K562 (cell line): ENCODE data around the gene PRMT7. TPM values are rescaled to one million over a fixed set of nuclear protein-coding genes. Genes with fewer than 3 reads are reported as not detected.

Experiments used
- C11orf30 ChIP-seq: fragments of 450-650 bp; IDR thresholded peaks from 2 replicates; pipeline ENCODE4 v1.6.1; 2016; ENCODE audit warnings: low read depth, mild to moderate bottlenecking
- RB1 ChIP-seq: fragments of 450-650 bp; IDR thresholded peaks from 2 replicates; pipeline ENCODE4 v1.6.1; 2017; ENCODE audit warnings: low read depth, mild to moderate bottlenecking
- SRSF3 ChIP-seq: fragments of 200-400 bp; formaldehyde crosslinking; IDR thresholded peaks from 2 replicates; pipeline ENCODE4 v1.6.1; 2016; ENCODE audit warnings: mild to moderate bottlenecking, low read length, moderate library complexity; ENCODE audit not compliant: insufficient read depth
- ZC3H4 ChIP-seq: sonication (generic); formaldehyde crosslinking; IDR thresholded peaks from 2 replicates; pipeline ENCODE4 v1.9.0; 2021; ENCODE audit warnings: missing genetic modification reagents, borderline replicate concordance
- ZNF174 ChIP-seq: fragments of 250-450 bp; sonication (Bioruptor Pico); IDR thresholded peaks from 2 replicates; pipeline ENCODE4 v1.4.0; 2020; ENCODE audit warnings: mild to moderate bottlenecking
- ZNF354B ChIP-seq: fragments of 250-450 bp; sonication (Bioruptor Pico); IDR thresholded peaks from 2 replicates; pipeline ENCODE4 v1.4.0; 2020
- ZSCAN29 ChIP-seq: fragments of 450-650 bp; IDR thresholded peaks from 2 replicates; pipeline ENCODE4 v1.6.1; 2017
- polyA plus RNA-seq, 8 experiments: library from polyadenylated mRNA; depleted of rRNA in 4 of 8; stranded (reverse) in 5 of 8; unstranded in 3 of 8; fragments of >200 nt; fragmentation: Nextera tagmentation in 2 of 8; fragmentation: Illumina TruSeq in 1 of 8; extraction: Ambion mirVana in 2 of 8; extraction: Trizol in 1 of 8; gene quantifications; 2 replicates each; pipeline versions ENCODE4 v1.2.1 to v1.2.3, GENCODE V29; 2011 to 2014; ENCODE audit warnings: inconsistent platforms in 1 of 8, missing spikeins in 1 of 8
- total RNA-seq, 7 experiments: library from RNA; depleted of rRNA in 6 of 7; stranded (reverse); fragments of >200 nt in 6 of 7; fragmentation: Illumina TruSeq in 2 of 7; extraction: Trizol in 2 of 7; gene quantifications; 2 replicates each; pipeline versions ENCODE4 v1.2.1 to v1.2.3, GENCODE V29; 2011 to 2021; ENCODE audit warnings: low replicate concordance in 1 of 7
- TF ChIP-seq, protein P1 (sequence below), 3 experiments: fragments of 200-800 bp in 1 of 3; fragments of 250-450 bp in 1 of 3; fragments of 450-650 bp in 1 of 3; sonication (Bioruptor Pico) in 1 of 3; sonication (Bioruptor generic) in 1 of 3; formaldehyde crosslinking in 1 of 3; IDR thresholded peaks; 2 replicates each; pipeline versions ENCODE4 v1.6.1 to v1.8.0; 2016 to 2022; ENCODE audit warnings: mild to moderate bottlenecking in 2 of 3, missing genetic modification characterization in 2 of 3, missing compliant biosample characterization in 1 of 3, moderate library complexity in 1 of 3
- TF ChIP-seq, protein P2 (sequence below): fragments of 200-800 bp; sonication (Bioruptor generic); IDR thresholded peaks from 2 replicates; pipeline ENCODE4 v1.6.1; 2016; ENCODE audit warnings: missing genetic modification characterization, missing compliant biosample characterization
- TF ChIP-seq, protein P3 (sequence below), 2 experiments: IDR thresholded peaks; 2 replicates each; pipeline ENCODE4 v1.6.1; 2011; ENCODE audit warnings: borderline replicate concordance in 1 of 2, control low read depth in 1 of 2, low read depth in 1 of 2, low read length in 1 of 2, mild to moderate bottlenecking in 1 of 2, mixed read lengths in 1 of 2, moderate library complexity in 1 of 2; ENCODE audit not compliant: insufficient read depth in 1 of 2, insufficient read length in 1 of 2, poor library complexity in 1 of 2, severe bottlenecking in 1 of 2; ENCODE audit errors: extremely low read depth in 1 of 2

The PRMT7 gene
- total and polyA plus RNA-seq, 9 of the 15 experiments (the other 6 are each of a cell fraction or from before 2014, with no cell fraction given), result 6.4 to 88.8 (median 73.1) TPM

DNA sequence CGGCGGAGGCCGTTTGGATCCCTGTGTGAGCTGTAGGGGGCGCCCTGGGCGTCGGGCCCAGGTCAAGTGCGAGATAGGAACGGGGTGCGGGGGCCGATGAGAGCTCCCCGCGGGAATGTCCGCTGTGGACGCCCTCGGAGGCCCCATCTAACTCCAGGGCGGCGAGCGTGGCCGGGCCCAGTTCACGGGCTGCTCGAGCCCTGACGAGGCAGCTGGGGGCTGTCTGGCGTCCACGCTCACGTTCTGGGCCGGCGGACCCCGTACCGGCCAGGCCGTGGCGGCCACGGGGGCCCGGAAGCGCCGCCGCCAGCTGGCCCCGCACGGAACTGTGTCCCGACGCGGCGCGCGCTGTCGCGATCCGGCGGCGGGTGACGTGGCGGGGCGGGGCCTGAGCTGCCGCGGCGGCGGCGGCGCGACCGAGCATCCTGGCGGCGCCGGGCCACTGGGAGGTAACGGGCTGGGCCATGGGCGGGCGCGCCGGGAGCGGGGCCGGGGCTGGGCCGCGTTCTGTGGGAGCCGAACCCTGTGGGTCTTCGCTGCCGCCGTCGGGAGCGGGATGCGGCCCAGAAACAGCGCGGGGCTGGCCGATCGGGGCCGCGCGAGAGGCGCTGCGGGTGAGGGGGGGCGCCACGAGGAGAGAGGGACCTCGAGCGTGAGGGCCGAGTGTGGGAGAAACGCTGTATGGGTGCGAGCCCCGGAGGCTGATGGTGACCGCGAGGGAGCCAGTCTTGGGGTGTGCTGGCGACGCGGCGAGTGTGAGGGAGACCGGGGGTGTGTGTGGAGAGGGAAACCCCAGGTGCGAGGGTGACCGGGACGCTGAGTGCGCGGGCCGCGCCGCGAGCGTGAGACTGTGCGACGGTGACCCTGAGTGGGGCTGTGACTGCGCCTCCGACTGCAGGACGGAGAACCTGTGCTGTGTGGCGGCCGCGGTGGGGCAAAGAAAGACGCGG is 46.4 kb upstream of the PRMT7 start, which contains the start of gene SLC7A6 (continued):
- TF ChIP-seq, protein P1, sequence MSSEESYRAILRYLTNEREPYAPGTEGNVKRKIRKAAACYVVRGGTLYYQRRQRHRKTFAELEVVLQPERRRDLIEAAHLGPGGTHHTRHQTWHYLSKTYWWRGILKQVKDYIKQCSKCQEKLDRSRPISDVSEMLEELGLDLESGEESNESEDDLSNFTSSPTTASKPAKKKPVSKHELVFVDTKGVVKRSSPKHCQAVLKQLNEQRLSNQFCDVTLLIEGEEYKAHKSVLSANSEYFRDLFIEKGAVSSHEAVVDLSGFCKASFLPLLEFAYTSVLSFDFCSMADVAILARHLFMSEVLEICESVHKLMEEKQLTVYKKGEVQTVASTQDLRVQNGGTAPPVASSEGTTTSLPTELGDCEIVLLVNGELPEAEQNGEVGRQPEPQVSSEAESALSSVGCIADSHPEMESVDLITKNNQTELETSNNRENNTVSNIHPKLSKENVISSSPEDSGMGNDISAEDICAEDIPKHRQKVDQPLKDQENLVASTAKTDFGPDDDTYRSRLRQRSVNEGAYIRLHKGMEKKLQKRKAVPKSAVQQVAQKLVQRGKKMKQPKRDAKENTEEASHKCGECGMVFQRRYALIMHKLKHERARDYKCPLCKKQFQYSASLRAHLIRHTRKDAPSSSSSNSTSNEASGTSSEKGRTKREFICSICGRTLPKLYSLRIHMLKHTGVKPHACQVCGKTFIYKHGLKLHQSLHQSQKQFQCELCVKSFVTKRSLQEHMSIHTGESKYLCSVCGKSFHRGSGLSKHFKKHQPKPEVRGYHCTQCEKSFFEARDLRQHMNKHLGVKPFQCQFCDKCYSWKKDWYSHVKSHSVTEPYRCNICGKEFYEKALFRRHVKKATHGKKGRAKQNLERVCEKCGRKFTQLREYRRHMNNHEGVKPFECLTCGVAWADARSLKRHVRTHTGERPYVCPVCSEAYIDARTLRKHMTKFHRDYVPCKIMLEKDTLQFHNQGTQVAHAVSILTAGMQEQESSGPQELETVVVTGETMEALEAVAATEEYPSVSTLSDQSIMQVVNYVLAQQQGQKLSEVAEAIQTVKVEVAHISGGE (CRISPR knock-in tag; IDR thresholded peaks at IDR 0.05), result peak in 2 of 3 experiments; percentile 63 to 88; a peak in 4 of 6 replicates
- no peak for TF ChIP-seq SRSF3
- TF ChIP-seq, protein P2, sequence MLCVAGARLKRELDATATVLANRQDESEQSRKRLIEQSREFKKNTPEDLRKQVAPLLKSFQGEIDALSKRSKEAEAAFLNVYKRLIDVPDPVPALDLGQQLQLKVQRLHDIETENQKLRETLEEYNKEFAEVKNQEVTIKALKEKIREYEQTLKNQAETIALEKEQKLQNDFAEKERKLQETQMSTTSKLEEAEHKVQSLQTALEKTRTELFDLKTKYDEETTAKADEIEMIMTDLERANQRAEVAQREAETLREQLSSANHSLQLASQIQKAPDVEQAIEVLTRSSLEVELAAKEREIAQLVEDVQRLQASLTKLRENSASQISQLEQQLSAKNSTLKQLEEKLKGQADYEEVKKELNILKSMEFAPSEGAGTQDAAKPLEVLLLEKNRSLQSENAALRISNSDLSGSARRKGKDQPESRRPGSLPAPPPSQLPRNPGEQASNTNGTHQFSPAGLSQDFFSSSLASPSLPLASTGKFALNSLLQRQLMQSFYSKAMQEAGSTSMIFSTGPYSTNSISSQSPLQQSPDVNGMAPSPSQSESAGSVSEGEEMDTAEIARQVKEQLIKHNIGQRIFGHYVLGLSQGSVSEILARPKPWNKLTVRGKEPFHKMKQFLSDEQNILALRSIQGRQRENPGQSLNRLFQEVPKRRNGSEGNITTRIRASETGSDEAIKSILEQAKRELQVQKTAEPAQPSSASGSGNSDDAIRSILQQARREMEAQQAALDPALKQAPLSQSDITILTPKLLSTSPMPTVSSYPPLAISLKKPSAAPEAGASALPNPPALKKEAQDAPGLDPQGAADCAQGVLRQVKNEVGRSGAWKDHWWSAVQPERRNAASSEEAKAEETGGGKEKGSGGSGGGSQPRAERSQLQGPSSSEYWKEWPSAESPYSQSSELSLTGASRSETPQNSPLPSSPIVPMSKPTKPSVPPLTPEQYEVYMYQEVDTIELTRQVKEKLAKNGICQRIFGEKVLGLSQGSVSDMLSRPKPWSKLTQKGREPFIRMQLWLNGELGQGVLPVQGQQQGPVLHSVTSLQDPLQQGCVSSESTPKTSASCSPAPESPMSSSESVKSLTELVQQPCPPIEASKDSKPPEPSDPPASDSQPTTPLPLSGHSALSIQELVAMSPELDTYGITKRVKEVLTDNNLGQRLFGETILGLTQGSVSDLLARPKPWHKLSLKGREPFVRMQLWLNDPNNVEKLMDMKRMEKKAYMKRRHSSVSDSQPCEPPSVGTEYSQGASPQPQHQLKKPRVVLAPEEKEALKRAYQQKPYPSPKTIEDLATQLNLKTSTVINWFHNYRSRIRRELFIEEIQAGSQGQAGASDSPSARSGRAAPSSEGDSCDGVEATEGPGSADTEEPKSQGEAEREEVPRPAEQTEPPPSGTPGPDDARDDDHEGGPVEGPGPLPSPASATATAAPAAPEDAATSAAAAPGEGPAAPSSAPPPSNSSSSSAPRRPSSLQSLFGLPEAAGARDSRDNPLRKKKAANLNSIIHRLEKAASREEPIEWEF, result no peak
- TF ChIP-seq C11orf30, result no peak
- TF ChIP-seq ZNF354B, result no peak
- TF ChIP-seq ZC3H4 (CRISPR knock-in tag), result peak; percentile 74; the same call in 1 of the 2 replicates
- no peak for TF ChIP-seq ZNF174 (CRISPR knock-in tag)
- TF ChIP-seq, protein P3, sequence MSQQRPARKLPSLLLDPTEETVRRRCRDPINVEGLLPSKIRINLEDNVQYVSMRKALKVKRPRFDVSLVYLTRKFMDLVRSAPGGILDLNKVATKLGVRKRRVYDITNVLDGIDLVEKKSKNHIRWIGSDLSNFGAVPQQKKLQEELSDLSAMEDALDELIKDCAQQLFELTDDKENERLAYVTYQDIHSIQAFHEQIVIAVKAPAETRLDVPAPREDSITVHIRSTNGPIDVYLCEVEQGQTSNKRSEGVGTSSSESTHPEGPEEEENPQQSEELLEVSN (IDR thresholded peaks at IDR 0.05; ENCODE audit: borderline replicate concordance in 1 of 2, extremely low read depth in 1 of 2, insufficient read depth in 1 of 2, insufficient read length in 1 of 2, low read depth in 1 of 2, low read length in 1 of 2, poor library complexity in 1 of 2, severe bottlenecking in 1 of 2), result peak; percentile 47 to 78
- TF ChIP-seq RB1, result peak; percentile 80; the same call in 1 of the 2 replicates
- TF ChIP-seq ZSCAN29, result no peak; the same call in 1 of the 2 replicates
